Inferior parietal cortex (tissue), 1 donor: ENCODE results near the gene CCL7.
A peak's percentile ranks its signal among the peaks of the same experiment; 100 is the strongest.

Experiments
- DNase-seq: peaks from one replicate; pipeline ENCODE4 v3.0.0-alpha.2; 2016; ENCODE audit errors: extremely low spot score

The CCL7 gene

DNA sequence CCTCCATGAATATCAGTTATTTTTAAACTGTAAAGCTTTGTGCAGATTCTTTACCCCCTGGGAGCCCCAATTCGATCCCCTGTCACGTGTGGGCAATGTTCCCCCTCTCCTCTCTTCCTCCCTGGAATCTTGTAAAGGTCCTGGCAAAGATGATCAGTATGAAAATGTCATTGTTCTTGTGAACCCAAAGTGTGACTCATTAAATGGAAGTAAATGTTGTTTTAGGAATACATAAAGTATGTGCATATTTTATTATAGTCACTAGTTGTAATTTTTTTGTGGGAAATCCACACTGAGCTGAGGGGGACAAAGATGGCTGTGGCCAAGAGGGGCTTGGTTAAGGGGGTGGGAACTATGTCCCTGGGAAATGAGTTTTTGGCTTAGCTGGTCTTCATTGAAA is 17.9 kb downstream of the CCL7 start:
- no peak for DNase-seq

DNA sequence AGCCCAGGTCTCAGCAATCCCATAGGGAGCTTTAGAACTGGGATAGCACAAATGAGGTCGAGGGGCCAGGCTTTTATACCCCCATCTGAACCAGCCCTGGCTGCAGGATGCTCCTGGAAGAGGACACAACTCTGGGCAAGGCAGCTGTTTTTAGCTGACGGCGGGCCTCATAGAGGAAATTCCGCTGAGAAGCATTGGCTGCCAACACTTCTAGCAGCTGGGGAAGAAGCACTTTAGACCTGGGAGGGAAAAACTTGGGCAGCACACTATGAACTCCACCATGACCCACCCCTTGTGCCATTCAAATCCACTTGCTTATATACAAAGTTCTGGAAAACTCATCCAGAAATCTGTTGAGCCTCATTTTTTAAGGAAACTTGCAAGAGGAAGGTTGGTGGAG is 20.6 kb downstream of the CCL7 start:
- no peak for DNase-seq

GRCh38 chr17:34291721-34292348 is 21.8 kb downstream of the CCL7 start:
- no peak for DNase-seq

DNA sequence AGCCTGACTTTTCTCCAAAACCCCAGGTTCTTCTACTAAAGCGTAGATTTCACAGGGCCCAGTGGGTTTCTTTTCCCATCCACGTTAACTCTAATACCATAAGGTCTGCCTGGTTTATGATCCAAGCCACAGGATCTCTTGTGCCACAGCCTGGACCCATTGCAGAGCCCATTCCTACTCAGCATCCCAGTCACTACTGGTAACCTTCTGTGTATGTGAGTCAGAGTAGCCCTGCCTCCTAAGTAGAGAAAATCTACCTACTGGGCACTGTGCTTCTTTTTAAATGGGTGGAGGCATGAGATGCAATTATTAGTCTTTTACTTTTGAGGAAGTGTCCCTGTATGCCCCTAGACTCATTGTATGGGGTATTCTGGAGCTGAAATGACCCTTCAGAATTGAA is 29.0 kb downstream of the CCL7 start:
- DNase-seq, result no peak

DNA sequence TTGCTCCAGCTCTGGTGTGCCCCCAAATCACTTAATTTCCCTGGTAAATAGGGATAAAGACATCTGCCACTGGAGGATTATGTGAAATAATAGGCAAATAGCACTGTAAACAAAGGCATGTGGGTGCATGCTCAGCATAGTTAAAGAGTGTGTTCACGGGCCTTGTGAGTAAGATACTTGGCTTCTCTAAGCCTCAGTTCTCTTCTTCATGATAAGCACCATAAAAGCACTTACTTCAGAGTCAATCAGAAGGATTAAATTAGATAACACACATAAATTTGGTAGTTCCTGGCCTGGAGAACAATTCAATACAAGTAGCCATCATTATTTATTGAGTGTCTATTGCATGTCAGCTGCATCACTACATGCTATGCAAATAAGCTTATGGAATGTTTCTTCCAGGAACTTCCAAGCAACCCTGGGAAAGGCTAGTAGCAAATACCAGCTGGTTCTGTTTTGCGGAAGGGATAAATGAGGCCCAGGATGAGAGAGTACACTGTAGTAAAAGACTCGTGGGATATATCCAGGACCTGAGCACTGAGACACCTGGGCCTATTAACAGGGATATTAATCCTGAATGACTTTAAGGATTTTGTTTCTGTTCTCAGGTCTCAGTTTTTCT is 30.0 kb downstream of the CCL7 start:
- DNase-seq, result no peak

GRCh38 chr17:34300652-34301370 is 30.8 kb downstream of the CCL7 start:
- no peak for DNase-seq

- no peak for DNase-seq
Observed at GRCh38 chr17:34301986-34302385, 32.0 kb downstream of the CCL7 start.

DNA sequence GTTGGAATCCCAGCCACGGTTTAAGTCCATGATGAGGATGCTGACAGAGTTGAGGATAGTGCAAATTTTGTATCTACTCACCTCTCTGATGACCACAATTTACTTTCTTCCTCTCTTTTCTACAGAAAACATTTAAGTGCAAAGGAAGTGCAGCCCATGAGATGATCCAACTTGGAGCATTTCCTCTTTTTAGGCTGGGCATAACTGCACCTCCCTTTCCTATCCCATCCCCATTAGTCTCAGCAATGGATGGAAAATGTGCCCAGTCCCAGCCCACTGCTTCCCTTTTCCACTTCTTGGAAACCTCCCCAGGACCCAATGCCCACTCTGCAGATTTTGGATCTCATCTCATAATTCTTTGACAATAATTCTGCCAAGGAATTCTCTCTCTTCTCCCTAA is 32.6 kb downstream of the CCL7 start:
- DNase-seq, result no peak

- DNase-seq, result no peak
Observed at GRCh38 chr17:34303606-34304005, 33.6 kb downstream of the CCL7 start.

- no peak for DNase-seq
Observed at GRCh38 chr17:34305061-34305460, 35.0 kb downstream of the CCL7 start.

- DNase-seq, result no peak
Observed at GRCh38 chr17:34305606-34306005, 35.6 kb downstream of the CCL7 start.

GRCh38 chr17:34306466-34306865 is 36.4 kb downstream of the CCL7 start:
- DNase-seq, result peak; percentile 26

GRCh38 chr17:34307110-34307509 is 37.1 kb downstream of the CCL7 start:
- DNase-seq, result no peak

- DNase-seq, result no peak
Observed at GRCh38 chr17:34308371-34308770, 38.4 kb downstream of the CCL7 start.

DNA sequence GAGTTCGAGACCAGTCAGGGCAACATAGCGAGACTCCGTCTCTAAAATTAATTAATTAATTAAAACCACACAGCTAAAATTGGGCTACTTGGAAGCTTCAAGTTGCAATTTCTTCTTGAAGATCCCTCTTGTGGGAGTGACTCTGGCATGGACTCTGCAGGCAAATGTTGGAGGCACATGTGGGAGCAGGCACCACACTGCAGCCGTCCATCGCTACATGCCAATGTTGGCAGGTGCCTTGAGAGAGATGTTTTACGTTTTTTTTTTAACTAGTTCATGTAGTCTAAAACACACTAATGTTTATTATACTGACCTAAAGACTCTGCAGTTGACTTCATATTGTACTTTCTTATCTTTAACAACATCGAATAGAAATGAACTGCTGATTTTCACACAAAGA is 41.3 kb downstream of the CCL7 start:
- DNase-seq, result no peak

GRCh38 chr17:34312080-34312479 is 42.1 kb downstream of the CCL7 start:
- no peak for DNase-seq

- no peak for DNase-seq
Observed at GRCh38 chr17:34313164-34313563, 43.1 kb downstream of the CCL7 start.

- DNase-seq, result no peak
Observed at GRCh38 chr17:34314279-34314678, 44.3 kb downstream of the CCL7 start.

DNA sequence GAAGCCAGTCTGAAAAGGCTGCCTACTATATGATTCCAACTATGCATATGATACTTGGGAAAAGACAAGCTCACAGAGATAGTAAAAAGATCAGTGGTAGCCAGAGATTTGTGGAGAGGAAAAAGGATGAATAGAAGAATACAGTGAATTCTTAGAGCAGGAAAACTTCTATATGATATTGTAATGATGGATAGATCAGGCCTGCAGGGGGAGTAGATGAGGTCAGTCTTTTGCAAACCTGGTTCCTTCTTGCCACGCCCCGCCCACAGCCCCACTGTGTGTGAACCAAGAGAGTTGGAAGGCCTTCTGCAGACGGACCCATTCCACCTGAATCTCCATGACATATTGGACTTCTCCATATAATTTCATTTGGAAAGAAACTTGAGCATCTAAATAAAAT is 48.5 kb downstream of the CCL7 start:
- no peak for DNase-seq

- no peak for DNase-seq
Observed at GRCh38 chr17:34319039-34319483, 49.0 kb downstream of the CCL7 start, which contains the start of gene CCL8. CCL8 (plus strand) TSS chr17:34319435; CDS start chr17:34319502, 67 bp downstream.
